Neural crest cell (in vitro differentiated cells): ENCODE measurements around the gene SNAPC5. TPM values are rescaled to one million over a fixed set of nuclear protein-coding genes. Genes with fewer than 3 reads are reported as not detected.
A peak's percentile ranks its signal among the peaks of the same experiment; 100 is the strongest.

Experiments
- DNase-seq: peaks from one replicate; pipeline ENCODE4 v3.0.0; 2021; ENCODE audit warnings: low read depth, mixed read lengths, low spot score
- H3K27ac Mint-ChIP-seq: one replicate; pipeline ENCODE4 v1.8.0; 2021; ENCODE audit warnings: mild to moderate bottlenecking, mixed read lengths; ENCODE audit not compliant: unreplicated experiment
- H3K27me3 Mint-ChIP-seq: 2 replicates; pipeline ENCODE4 v1.8.0; 2021; ENCODE audit warnings: low read depth, mild to moderate bottlenecking, mixed read lengths
- H3K36me3 Mint-ChIP-seq: 2 replicates; pipeline ENCODE4 v1.8.0; 2021; ENCODE audit warnings: low read depth, mild to moderate bottlenecking, mixed read lengths
- H3K4me1 Mint-ChIP-seq: 2 replicates; pipeline ENCODE4 v1.8.0; 2021; ENCODE audit warnings: mixed read lengths
- H3K4me3 Mint-ChIP-seq: one replicate; pipeline ENCODE4 v1.8.0; 2021; ENCODE audit warnings: mild to moderate bottlenecking, mixed read lengths
- H3K9me3 Mint-ChIP-seq: 2 replicates; pipeline ENCODE4 v1.8.0; 2021; ENCODE audit warnings: mixed read lengths
- CTCF ChIP-seq: fragments of 200-600 bp; sonication (generic); conservative IDR thresholded peaks from 2 replicates; pipeline ENCODE4 v1.5.0; 2021; ENCODE audit warnings: antibody characterized with exemption, mild to moderate bottlenecking
- total RNA-seq: library from RNA; stranded (reverse); gene quantifications from 2 replicates; pipeline ENCODE4 v1.2.1, GENCODE V29; 2021

SNAPC5 gene
- total RNA-seq, 1 donor from 2014 or later, result 23.3 TPM

- TF ChIP-seq CTCF, result no peak
- no peaks in the 10 kb centered on the region for H3K9me3 Mint-ChIP-seq
- no peak overlapping the region for H3K4me3 Mint-ChIP-seq
- H3K36me3 Mint-ChIP-seq, result peaks cover 1% of the 10 kb centered on the region
- no peaks in the 10 kb centered on the region for H3K27me3 Mint-ChIP-seq
- no peaks in the 10 kb centered on the region for H3K4me1 Mint-ChIP-seq
- H3K27ac Mint-ChIP-seq, result no peak overlapping the region
- no peak for DNase-seq
Measured at GRCh38 chr15:66523926-66524325, 26.4 kb upstream of the SNAPC5 start.

- Mint-ChIP-seq H3K36me3 (peaks cover 6% of the 10 kb centered on the region), H3K9me3 (no peaks in the 10 kb centered on the region), H3K4me3 (no peak overlapping the region), H3K4me1 (no peaks in the 10 kb centered on the region), H3K27ac (no peak overlapping the region), H3K27me3 (no peaks in the 10 kb centered on the region)
- no peak for TF ChIP-seq CTCF
- no peak for DNase-seq
Measured at GRCh38 chr15:66515901-66516322, 18.4 kb upstream of the SNAPC5 start.

- Mint-ChIP-seq H3K4me1 (no peaks in the 10 kb centered on the region), H3K27ac (no peak overlapping the region), H3K27me3 (no peaks in the 10 kb centered on the region), H3K9me3 (no peaks in the 10 kb centered on the region), H3K36me3 (peaks cover 6% of the 10 kb centered on the region), H3K4me3 (no peak overlapping the region)
- no peak for TF ChIP-seq CTCF
- no peak for DNase-seq
Measured at GRCh38 chr15:66514586-66514985, 17.0 kb upstream of the SNAPC5 start.

GRCh38 chr15:66508293-66508883, 10.8 kb upstream of the SNAPC5 start:
- no peak for TF ChIP-seq CTCF
- no peak for DNase-seq
- H3K36me3 Mint-ChIP-seq, result peaks cover 9% of the 10 kb centered on the region
- no peak overlapping the region for H3K27ac Mint-ChIP-seq
- H3K4me3 Mint-ChIP-seq, result peak overlapping the region; percentile 87
- no peaks in the 10 kb centered on the region for H3K9me3 Mint-ChIP-seq
- peaks cover 27% of the 10 kb centered on the region for H3K4me1 Mint-ChIP-seq
- no peaks in the 10 kb centered on the region for H3K27me3 Mint-ChIP-seq

GRCh38 chr15:66505818-66506217, 8.3 kb upstream of the SNAPC5 start:
- Mint-ChIP-seq H3K4me3 (peak overlapping the region; percentile 98), H3K36me3 (peaks cover 19% of the 10 kb centered on the region), H3K27me3 (no peaks in the 10 kb centered on the region), H3K27ac (peak overlapping the region; percentile 100), H3K9me3 (no peaks in the 10 kb centered on the region), H3K4me1 (peaks cover 42% of the 10 kb centered on the region)
- DNase-seq, result no peak
- no peak for TF ChIP-seq CTCF

GRCh38 chr15:66505430-66505811, 7.9 kb upstream of the SNAPC5 start:
- no peak for TF ChIP-seq CTCF
- Mint-ChIP-seq H3K4me1 (peaks cover 42% of the 10 kb centered on the region), H3K27me3 (no peaks in the 10 kb centered on the region), H3K36me3 (peaks cover 22% of the 10 kb centered on the region), H3K4me3 (peak overlapping the region; percentile 98), H3K27ac (peak overlapping the region; percentile 100), H3K9me3 (no peaks in the 10 kb centered on the region)
- no peak for DNase-seq
